Panc1 (cell line): ENCODE results near the gene PSMA4.

Experiments used
- CTCF ChIP-seq: fragments of 450-650 bp; IDR thresholded peaks from 2 replicates; pipeline ENCODE4 v1.5.1; 2017; ENCODE audit warnings: mild to moderate bottlenecking
- POLR2AphosphoS5 ChIP-seq: IDR thresholded peaks from 2 replicates; pipeline ENCODE4 v1.6.1; 2012; ENCODE audit warnings: mild to moderate bottlenecking, low read depth, low read length, moderate library complexity
- REST ChIP-seq, 2 experiments: IDR thresholded peaks; 2 replicates each; pipeline ENCODE4 v1.6.1; 2011 to 2012; ENCODE audit warnings: low read depth in 2 of 2, control low read depth in 1 of 2, low read length in 1 of 2, mild to moderate bottlenecking in 1 of 2, moderate library complexity in 1 of 2; ENCODE audit not compliant: insufficient read depth in 1 of 2
- SIN3A ChIP-seq: IDR thresholded peaks from 2 replicates; pipeline ENCODE4 v1.6.1; 2012; ENCODE audit warnings: low read depth, mild to moderate bottlenecking, low read length, moderate library complexity, borderline replicate concordance; ENCODE audit not compliant: insufficient read depth
- TCF7L2 ChIP-seq: IDR thresholded peaks from 2 replicates; pipeline ENCODE4 v1.6.1; 2011; ENCODE audit warnings: mild to moderate bottlenecking, low read depth, low read length, inconsistent platforms

GRCh38 chr15:78538358-78538757, 1.9 kb upstream of the PSMA4 start:
- no peak for TF ChIP-seq CTCF
- no peak for TF ChIP-seq TCF7L2
- TF ChIP-seq POLR2AphosphoS5 = no peak
- no peak for TF ChIP-seq REST (IDR thresholded peaks at IDR 0.05; ENCODE audit: insufficient read depth in 1 of 2, low read depth in 2 of 2, low read length in 1 of 2)
- no peak for TF ChIP-seq SIN3A
